ENCODE measurements around the gene ASF1A.

Gene ASF1A

DNA sequence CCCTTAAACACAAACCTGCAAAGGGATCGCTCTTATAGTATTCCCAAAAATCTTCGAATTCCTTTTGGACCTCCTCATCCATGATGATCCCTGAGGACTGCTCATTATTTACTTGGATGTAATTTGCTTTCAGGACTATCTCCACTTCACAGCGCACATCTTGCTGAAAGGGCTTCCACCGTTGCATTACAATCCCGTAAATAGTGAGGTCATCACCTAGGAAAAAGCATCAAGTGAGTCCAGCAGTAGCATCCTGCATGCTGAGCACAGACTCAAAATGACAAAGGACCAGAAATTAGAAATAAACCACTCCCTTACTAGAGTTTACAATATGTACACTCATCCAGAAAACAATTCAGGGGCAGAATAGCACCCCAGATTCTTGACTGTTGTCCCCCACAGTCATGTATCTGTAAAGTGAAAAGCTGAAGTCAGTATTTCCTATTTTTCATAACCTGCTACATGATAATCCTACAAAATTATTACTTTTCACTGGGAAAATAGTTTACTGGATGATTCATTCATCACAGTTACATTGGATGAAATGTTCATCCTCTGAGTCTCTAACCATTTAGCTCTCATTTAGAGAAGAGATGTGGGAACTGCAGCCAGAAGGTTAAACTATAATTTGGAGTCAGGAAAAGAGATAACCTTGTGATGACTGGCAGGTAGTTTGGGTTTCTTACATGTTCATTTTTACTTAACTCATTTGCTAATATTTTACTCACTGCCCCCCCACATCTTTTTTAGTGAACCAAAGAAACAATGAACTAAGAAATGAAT, 23.8 kb downstream of the ASF1A start:
- H3K27me3 Mint-ChIP-seq, result no peaks in the 10 kb centered on the region
- no peaks in the 10 kb centered on the region for H3K4me1 Mint-ChIP-seq
- ATAC-seq, result no peak
- no peak overlapping the region for H3K4me3 Mint-ChIP-seq
- no peaks in the 10 kb centered on the region for H3K9me3 Mint-ChIP-seq
- DNase-seq, result no peak
- no peak overlapping the region for H3K27ac Mint-ChIP-seq
- H3K36me3 Mint-ChIP-seq (ENCODE audit: low read depth), result peaks cover 60% of the 10 kb centered on the region

DNA sequence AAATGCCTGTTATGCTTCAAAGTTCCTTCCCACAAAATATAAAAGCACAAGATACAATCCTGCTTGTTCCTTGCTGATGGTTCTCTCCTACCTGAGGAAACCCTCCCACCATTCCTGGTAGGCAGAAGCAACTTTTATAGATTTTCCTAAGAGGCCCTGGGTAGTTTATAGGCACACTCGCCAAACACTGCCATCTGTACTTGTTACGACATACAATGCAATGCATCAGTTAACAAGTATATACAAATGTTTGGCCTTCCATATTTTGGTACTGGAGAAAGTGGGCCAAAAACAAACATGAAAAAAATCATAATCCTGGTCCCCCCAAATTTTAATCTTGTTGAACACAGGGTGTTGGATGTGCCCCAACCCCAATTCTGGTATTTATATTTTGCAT, 24.4 kb downstream of the ASF1A start:
- Mint-ChIP-seq H3K27me3 (no peaks in the 10 kb centered on the region), H3K27ac (no peak overlapping the region), H3K9me3 (no peaks in the 10 kb centered on the region), H3K36me3 (ENCODE audit: low read depth) (peaks cover 62% of the 10 kb centered on the region), H3K4me1 (no peaks in the 10 kb centered on the region), H3K4me3 (no peak overlapping the region)
- no peak for DNase-seq
- ATAC-seq, result no peak

DNA sequence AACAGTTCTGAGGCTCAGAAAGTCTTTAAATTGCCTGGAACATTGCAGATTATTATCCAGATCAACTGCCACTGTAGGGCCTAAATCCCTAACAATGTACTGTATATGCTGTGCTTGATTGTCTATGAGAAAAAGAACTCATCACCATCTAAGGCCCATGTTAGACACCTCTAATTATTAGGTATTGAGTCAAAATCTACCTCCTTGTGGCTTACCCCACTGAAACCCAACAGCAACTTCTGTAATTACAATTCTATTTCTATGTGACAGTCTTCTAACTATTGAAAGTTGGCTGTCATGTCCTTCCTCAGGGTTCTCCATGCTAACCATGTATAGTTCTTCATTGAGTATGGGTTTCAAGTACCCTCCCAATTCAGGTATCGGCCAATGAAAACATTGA, 27.1 kb downstream of the ASF1A start:
- H3K9me3 Mint-ChIP-seq, result no peaks in the 10 kb centered on the region
- no peak overlapping the region for H3K27ac Mint-ChIP-seq
- peaks cover 53% of the 10 kb centered on the region for H3K36me3 Mint-ChIP-seq (ENCODE audit: low read depth)
- no peaks in the 10 kb centered on the region for H3K4me1 Mint-ChIP-seq
- H3K27me3 Mint-ChIP-seq, result no peaks in the 10 kb centered on the region
- no peak for ATAC-seq
- DNase-seq, result no peak
- H3K4me3 Mint-ChIP-seq, result no peak overlapping the region

DNA sequence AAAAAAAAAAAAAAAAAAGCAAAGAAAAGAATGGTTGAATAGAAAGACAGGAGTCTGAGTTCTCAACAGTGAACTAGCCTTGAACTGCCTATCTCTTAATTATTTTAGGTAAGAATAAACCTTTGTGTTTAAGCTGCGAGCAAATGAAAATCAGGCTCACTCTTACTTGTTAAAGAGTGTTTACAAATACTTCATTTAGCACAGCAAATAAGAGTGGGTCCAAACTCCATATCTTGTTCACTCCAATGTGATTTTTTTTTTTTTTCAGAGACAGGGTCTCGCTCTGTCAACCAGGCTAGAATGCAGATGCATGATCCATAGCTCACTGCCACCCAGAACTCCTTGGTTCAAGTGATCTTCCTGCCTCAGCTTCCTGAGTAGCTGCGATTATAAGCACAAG, 29.1 kb downstream of the ASF1A start:
- Mint-ChIP-seq H3K4me3 (no peak overlapping the region), H3K36me3 (ENCODE audit: low read depth) (peaks cover 51% of the 10 kb centered on the region), H3K9me3 (no peaks in the 10 kb centered on the region), H3K27me3 (no peaks in the 10 kb centered on the region), H3K4me1 (no peaks in the 10 kb centered on the region), H3K27ac (no peak overlapping the region)
- ATAC-seq, result no peak
- no peak for DNase-seq

DNA sequence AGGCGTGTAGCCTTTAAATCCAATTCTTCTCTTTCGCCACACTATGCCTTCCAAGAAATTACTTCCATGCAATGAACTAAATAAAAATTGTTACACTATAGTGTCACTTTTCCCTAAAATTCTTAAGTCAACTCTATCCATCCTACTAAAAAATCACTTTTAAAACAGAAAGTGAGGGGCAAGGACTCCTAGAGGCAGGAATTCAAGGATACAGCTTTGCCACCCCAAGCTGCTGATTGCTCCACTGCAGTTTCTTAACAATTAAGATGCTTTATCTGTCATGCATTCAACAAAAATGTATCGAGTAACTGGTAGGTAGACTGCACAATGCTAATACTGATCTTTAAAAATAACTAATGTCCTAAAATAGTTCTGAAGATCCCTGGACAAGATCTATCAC, 36.7 kb downstream of the ASF1A start:
- Mint-ChIP-seq H3K4me3 (no peak overlapping the region), H3K9me3 (no peaks in the 10 kb centered on the region), H3K27ac (no peak overlapping the region), H3K27me3 (no peaks in the 10 kb centered on the region), H3K4me1 (peaks cover 21% of the 10 kb centered on the region), H3K36me3 (ENCODE audit: low read depth) (peaks cover 41% of the 10 kb centered on the region)
- no peak for ATAC-seq
- no peak for DNase-seq

DNA sequence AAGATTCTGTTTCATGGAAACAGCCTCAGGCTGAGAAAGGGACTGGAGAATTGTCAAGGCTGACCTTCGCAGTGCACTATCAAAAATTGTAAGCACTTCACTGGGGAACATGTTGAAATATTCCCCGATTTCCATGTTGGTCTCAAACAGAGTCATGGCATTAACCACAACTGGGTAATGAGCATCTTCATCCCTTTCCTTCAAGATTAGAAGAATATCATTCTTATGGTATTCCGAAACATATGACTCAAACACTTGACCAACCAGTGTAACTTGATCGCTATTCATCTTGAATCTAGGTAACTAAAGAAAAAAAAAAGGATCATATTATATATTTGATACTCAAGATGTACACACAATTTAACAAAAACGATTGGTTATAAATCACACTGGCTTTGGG, 37.5 kb downstream of the ASF1A start:
- DNase-seq (no peak), ATAC-seq (no peak)
- Mint-ChIP-seq H3K4me3 (no peak overlapping the region), H3K36me3 (ENCODE audit: low read depth) (peaks cover 40% of the 10 kb centered on the region), H3K9me3 (no peaks in the 10 kb centered on the region), H3K4me1 (peaks cover 25% of the 10 kb centered on the region), H3K27me3 (no peaks in the 10 kb centered on the region), H3K27ac (no peak overlapping the region)

DNA sequence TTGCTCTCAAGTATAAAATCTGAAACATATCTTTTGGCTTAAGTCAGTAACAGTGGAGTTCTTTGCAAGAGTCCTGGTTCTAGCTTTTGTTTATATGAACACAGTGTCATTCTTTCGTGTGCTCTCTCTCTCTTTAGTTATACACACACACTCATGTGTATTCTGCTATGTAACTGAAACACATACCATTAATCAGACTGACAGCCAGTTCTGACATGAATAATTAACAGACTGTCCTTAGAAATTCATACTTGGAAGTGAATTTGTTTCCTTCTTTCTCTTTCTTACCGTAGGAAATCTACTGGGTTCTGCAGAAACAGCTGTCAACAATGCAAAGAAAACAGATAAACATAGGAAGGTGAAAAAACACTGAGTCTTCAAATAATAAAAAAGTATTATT, 38.5 kb downstream of the ASF1A start:
- DNase-seq, result no peak
- H3K4me1 Mint-ChIP-seq, result peaks cover 30% of the 10 kb centered on the region
- no peak overlapping the region for H3K27ac Mint-ChIP-seq
- peaks cover 41% of the 10 kb centered on the region for H3K36me3 Mint-ChIP-seq (ENCODE audit: low read depth)
- H3K9me3 Mint-ChIP-seq, result peaks cover 6% of the 10 kb centered on the region
- H3K27me3 Mint-ChIP-seq, result no peaks in the 10 kb centered on the region
- no peak for ATAC-seq
- H3K4me3 Mint-ChIP-seq, result no peak overlapping the region

DNA sequence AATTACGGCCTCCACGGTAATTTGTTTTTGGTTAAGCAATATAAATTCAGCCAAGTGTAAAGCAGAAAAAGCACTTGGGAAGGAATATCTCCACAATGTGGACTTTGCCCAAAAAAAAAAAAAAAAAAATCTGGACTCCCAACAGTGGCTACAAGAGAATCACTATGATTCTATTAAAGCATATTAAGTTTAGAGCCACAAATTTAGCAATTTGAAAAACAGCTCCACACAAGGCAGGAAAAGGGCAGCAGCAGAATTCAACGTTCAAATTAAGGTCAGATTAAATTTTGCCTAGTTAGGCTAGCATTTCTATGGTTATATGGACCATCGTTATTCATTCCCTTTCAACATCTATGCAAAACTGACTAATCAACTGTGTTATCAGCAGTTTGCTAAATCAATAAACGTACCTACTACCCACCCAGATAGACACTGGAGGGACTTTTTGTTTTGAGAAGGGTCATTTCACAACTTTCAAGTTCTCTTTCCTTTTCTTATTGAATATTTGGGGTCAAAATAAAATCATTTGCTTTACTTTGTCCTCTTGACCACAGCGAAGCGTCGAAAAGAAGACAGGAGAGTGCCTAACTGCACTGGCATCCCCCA, 40.0 kb downstream of the ASF1A start:
- Mint-ChIP-seq H3K27me3 (no peaks in the 10 kb centered on the region), H3K4me1 (peaks cover 30% of the 10 kb centered on the region), H3K27ac (peak overlapping the region; percentile 90), H3K4me3 (peak overlapping the region; percentile 86), H3K9me3 (peaks cover 12% of the 10 kb centered on the region), H3K36me3 (ENCODE audit: low read depth) (peaks cover 46% of the 10 kb centered on the region)
- ATAC-seq, result no peak
- DNase-seq, result no peak

DNA sequence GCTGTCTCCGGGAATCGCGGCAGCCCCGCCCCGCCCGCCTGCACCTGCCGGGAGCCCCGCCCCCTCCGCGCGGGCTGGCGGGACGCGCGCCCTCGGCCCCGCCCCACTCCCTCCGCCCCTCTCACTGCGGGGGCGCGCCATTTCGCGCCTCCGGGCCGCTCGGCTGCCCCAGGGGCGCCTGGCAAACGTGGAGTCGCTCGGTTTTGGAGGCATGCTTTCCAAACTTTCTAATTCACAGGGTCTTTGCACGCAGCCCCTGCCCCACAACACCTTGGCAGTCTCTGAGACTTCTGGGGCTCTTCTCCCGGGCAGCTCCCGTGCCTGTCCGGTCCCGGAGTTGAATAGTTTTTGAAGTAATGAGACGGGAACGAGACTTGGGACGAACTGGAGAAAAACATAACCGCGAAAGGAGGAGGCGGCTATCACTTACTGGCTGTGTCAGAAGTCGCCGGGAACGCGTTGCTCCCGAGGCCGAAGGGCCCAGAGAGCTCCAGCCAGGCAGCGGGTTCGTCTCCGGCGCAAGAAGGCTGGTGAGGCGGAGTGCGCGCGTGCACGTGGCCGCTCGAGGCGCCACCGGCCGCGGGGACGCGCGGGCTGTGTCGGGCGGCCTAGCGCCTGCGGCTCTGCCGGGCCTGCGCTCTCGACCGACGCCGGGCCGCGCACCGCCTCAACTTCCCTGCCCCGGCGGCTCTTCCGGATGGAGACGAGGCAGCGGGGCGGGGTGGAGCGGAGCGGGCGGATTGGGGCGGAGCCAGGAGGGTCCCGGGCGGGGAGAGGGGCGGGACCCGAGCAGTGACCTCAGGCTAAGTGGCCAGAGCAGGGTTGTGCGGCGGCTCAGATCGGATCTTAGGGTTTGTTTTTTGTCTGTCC, 40.7 kb downstream of the ASF1A start, which contains the start of gene MCM9:
TSS of gene MCM9 (minus strand) at position 699 of the 870 bp plus-strand sequence. CDS start 3,436 bp downstream, outside the sequence.
- Mint-ChIP-seq H3K4me3 (peak within 1 kb of the TSS; percentile 86), H3K36me3 (ENCODE audit: low read depth) (peaks cover 41% of the 10 kb centered on the region), H3K9me3 (peaks cover 15% of the 10 kb centered on the region), H3K4me1 (peaks cover 30% of the 10 kb centered on the region), H3K27ac (peak within 1 kb of the TSS; percentile 90), H3K27me3 (no peaks in the 10 kb centered on the region)
- DNase-seq (peak; percentile 94), ATAC-seq (peak; percentile 98)

DNA sequence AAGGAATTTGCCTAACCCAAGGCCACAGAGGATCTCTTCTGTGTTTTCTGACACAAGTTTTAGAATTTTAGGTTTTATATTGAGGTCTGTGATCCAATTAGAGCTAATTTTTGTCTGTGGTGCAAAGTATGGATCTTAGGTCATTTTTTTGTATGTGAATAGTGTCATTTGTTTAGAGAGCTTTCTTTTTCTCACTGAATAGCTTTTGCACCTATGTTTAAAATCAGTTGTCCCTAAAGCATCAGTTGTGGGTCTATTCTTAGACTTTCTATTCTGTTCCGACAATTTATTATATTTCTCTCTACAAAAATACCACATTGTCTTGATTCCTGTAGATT, 41.3 kb downstream of the ASF1A start:
- ATAC-seq (no peak), DNase-seq (no peak)
- peak overlapping the region; percentile 83 for H3K27ac Mint-ChIP-seq
- H3K4me1 Mint-ChIP-seq, result peaks cover 30% of the 10 kb centered on the region
- H3K36me3 Mint-ChIP-seq (ENCODE audit: low read depth), result peaks cover 42% of the 10 kb centered on the region
- no peaks in the 10 kb centered on the region for H3K27me3 Mint-ChIP-seq
- peak overlapping the region; percentile 86 for H3K4me3 Mint-ChIP-seq
- H3K9me3 Mint-ChIP-seq, result peaks cover 15% of the 10 kb centered on the region

DNA sequence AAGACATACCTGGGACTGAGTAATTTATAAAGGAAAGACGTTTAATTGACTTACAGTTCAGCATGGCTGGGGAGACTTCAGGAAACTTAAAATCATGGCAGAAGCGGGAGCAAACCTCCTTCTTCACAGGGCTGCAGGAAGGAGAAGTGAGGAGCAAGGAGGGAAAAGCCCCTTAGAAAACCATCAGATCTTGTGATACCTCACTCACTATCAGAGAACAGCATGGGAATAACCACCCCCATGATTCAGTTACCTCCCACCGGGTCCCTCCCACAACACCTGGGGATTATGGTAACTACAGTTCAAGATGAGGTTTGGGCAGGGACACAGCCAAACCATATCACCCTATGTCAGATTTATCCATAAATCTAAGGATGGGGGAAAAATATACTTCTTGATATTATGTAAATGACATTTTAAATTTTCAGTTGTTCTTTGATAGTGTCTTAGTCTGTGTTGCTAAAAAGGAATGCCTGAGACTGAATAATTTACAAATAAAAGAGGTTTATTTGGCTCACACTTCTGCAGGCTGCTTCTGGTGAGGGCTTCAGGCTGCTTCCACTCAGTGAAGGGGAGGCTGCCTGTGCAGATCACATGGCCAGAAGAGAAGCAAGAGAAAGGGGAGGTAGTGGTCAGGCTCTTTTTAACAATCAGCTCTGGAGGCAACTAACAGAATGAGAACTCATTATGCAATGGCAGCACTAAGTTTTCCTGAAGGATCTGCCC, 42.2 kb downstream of the ASF1A start:
- DNase-seq, result no peak
- no peaks in the 10 kb centered on the region for H3K27me3 Mint-ChIP-seq
- H3K36me3 Mint-ChIP-seq (ENCODE audit: low read depth), result peaks cover 33% of the 10 kb centered on the region
- ATAC-seq, result no peak
- H3K4me3 Mint-ChIP-seq, result peak overlapping the region; percentile 86
- H3K4me1 Mint-ChIP-seq, result peaks cover 30% of the 10 kb centered on the region
- H3K27ac Mint-ChIP-seq, result no peak overlapping the region
- H3K9me3 Mint-ChIP-seq, result peaks cover 15% of the 10 kb centered on the region

DNA sequence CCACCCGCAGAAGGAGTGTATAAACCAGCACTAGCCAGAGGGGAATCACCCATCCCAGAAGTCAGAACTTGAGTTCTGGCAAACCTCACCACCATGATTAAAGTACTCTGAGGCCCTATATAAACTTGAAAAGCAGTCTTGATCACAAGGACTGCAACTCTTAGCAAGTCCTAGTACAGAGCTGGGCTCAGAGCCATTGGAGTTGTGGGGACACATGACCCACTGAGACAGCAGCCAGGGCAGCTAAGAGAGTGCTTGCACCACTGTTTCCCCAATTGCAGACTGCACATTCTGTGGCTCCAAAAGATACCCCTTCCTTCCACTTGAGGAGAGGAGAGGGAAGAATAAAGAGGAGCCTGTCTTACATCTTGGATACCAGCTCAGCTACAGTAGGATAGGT, 45.7 kb downstream of the ASF1A start:
- Mint-ChIP-seq H3K4me1 (peaks cover 15% of the 10 kb centered on the region), H3K27ac (no peak overlapping the region), H3K4me3 (no peak overlapping the region), H3K36me3 (ENCODE audit: low read depth) (peaks cover 27% of the 10 kb centered on the region), H3K9me3 (peaks cover 38% of the 10 kb centered on the region), H3K27me3 (no peaks in the 10 kb centered on the region)
- ATAC-seq (no peak), DNase-seq (no peak)

DNA sequence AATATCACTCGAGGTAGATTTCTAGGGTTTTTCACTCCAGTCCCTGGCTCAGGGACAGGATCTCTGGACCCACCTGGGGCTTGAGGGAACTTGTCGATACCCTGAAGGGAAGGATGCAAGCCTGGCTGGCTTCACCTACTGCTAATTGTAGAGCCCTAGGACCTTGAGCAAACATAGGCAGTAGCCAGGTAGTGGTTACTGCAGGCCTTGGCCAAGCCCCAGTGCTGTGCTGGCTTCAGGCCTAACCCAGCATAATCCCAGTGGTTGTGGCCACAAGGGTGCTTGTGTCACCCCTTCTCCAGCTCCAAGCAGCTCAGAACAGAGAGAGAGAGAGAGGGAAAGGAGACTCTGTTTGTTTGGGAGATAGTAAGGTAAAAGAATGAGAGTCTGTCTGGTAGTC, 46.8 kb downstream of the ASF1A start:
- Mint-ChIP-seq H3K36me3 (ENCODE audit: low read depth) (peaks cover 26% of the 10 kb centered on the region), H3K4me1 (peaks cover 8% of the 10 kb centered on the region), H3K27ac (no peak overlapping the region), H3K9me3 (peaks cover 49% of the 10 kb centered on the region), H3K4me3 (no peak overlapping the region), H3K27me3 (no peaks in the 10 kb centered on the region)
- ATAC-seq (no peak), DNase-seq (no peak)

DNA sequence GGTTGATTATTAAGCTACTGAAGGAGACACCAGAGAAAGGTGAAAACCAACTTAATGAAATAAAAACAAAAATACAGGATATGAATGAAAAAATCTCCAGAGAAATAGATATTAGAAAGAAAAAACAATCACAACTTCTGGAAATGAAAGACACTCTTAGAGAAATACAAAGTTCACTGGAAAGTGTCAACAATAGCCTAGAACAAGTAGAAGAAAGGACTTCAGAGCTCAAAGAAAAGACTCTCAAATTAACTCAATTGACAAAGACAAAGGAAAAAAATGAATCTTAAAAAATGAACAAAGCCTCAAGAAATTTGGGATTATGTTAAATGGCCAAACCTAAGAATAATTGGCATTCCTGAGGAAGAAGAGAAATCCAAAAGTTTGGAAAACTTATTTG, 51.3 kb downstream of the ASF1A start:
- H3K4me3 Mint-ChIP-seq, result no peak overlapping the region
- no peaks in the 10 kb centered on the region for H3K27me3 Mint-ChIP-seq
- H3K36me3 Mint-ChIP-seq (ENCODE audit: low read depth), result peaks cover 4% of the 10 kb centered on the region
- no peak for ATAC-seq
- H3K27ac Mint-ChIP-seq, result no peak overlapping the region
- H3K9me3 Mint-ChIP-seq, result peaks cover 53% of the 10 kb centered on the region
- DNase-seq, result no peak
- H3K4me1 Mint-ChIP-seq, result no peaks in the 10 kb centered on the region
